ENCODE data around the gene TMEM161A.
A peak's percentile ranks its signal among the peaks of the same experiment; 100 is the strongest.
"Not testable (repeated sequence)": the region's sequence is repeated elsewhere in the genome, so short reads cannot be mapped to it uniquely, and the experiment has no call there.

Gene TMEM161A

DNA sequence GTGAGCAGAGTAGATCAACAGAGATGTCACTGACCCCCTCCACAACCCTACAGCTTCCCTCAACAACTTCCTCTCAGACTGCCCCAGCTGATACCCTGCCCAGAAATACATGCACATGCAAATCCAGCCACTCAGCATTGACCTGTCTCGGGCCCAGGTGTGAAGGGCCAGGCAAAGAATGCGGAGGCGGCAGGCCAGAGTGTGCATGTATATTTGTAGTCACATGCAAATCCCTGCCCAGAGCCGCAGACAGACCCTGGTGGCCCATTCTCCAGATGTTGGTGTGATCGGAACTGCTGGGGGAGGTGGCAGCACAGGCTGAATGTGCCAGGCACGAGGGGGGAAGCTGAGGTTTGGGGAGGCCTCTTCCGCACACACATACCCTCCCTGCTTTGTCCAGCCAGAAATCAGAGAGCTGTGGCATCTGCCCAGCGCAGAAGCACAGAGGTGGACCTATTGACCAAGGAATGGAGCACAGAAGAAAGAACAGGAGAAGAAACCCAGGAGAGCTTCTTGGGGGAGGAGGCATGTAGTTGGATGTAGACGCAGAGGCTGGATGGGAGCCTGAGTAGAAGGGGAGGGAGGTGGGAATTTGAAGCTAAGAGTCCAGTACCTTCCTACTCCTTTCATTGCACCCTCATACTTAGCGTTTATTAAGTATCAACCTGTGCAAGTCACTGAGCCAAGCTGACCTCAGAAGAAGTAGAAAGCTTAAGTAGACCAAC is 17.4 kb upstream of the TMEM161A start:
- DNase-seq: no peak

DNA sequence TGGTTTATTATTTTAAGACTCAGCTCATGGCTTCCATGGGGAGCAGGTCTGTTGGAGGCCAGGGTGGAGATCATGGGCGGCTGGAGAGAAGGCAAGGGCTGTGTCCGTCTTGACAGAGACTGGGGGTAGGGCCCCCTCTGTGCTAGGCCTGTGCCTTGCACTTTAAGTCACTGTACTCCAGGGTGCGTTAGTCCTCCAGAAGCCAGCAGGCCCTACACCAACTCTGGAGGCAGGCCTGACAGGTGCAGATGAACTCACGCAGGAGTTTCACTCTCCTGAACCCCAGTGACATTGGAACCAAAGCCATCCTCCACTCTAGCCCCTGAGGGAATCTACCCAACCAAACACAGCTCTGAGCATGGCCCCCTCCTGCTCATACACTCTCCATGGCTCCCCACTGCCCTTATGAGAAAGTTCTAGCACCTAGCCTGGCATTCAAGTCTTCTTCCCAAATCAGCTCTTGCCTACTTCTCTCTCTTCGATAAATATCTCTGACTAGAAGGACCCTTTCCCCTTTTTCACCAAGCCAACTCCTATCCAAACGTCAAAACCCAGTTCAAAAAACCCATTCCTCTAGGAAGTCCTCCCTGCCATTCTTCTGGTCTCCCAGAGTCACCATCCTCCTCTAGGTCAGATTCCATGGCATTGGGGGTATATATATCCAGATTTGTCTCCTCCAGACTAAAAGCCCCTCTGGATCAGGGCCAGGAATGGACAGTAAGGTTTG is 16.7 kb upstream of the TMEM161A start:
- no peak for DNase-seq

DNA sequence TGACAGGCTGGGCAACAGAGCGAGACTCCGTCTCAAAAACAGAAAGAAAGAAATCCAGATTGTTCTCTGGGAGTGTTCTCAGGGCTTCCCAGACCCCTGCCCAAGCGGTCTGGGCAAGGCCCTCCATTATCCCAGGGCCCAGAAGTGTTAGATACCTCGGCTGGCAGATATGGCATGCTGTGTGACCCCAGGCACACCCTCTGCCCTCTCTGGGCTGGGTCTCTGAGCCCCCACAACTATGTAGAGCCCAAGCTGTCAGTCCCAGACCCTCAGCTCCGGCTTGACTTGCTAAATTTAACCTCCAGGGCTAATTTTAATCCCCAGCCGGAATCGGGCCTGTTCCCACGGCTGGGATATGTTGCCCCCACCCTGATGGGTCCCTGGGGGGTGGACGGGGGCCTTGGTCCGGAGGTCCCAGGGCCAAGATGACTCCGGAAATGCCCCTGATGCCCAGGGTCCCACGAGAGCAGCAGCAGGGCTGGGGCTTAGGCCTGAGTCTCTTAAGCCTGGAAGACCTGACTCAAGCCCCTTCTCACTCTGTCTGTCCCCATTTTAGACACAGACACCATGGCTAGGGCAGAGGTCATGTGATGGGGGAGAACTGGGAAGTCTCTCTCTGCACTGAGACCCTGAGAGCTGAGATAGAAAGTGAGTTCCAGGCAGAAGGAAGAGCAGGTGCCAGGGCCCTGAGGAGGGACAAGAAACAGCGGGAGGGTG is 14.5 kb upstream of the TMEM161A start:
- no peak for DNase-seq

DNA sequence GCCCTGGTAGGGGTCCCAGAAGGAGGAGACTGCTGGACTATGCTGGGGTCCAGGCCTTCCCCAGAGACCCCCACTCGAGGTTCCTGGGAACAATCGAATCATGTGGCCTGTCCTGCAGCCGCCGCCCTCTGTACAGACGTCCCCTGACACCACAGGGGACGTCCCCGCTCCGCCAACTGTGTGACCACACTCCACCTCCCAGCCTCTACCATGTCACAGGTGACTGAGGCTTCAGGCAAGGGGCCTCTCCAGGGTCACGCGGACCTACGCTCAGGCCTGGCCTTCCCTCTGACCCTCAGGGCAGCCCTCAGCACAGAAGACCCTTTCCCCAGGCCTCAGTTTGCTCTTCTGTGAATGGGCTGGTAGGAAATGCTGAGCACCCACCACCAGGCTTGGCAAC is 13.1 kb upstream of the TMEM161A start:
- no peak for DNase-seq

DNA sequence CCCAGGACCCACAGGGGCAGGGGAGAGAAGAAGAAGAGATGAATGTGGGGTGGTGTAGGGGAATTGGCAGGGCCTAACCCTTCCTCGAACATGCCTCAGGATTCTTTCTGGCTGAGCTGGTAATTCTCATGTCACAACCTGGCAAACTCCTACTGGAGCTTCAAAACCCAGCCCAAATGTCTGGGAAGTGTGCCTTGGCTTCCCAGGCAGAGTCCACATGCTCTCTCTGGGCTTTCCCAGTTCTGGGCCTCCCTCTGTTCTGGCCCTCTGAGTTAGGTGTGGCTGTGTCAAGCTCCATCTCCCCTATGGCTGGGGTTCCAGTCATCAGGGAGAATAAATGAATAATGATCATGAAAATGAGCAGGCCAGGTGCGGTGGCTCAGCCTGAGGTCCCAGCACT is 11.2 kb upstream of the TMEM161A start:
- no peak for DNase-seq

DNA sequence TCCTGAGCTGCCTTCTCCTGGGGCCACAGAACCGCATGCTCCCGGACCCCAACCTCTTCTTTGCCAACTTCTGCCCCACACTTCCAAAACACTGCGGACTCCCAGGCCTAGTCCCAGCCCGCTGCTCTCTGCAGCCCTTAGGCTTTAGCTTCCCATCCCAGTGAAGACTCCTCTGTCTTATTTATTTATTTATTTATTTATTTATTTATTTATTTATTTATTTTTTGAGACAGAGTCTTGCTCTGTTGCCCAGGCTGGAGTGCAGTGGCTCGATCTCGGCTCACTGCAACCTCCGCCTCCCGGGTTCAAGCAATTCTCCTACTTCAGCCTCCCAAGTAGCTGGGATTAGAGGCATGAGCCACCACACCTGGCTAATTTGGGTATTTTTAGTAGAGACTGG is 10.2 kb upstream of the TMEM161A start:
- not testable (repeated sequence) for DNase-seq

DNA sequence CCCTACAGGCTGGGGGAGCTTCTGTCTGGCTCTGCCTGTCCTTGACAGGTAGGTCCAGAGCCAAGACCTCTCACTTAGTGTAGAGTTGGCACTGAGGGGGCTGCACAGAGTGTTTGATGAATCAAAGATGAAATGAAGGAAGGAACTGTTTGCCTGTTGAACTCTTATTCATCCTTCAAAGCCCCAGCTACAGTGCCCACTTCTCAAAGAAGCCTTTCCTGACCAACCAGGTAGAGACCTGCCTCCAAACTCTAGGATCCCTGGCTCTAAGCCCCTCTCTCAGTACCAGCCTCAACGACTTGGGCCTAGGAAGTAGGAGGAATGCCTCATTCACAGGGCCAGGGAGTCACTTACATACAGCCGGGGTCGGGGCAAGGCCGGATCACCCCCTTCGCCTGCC is 9.1 kb upstream of the TMEM161A start:
- DNase-seq: no peak

DNA sequence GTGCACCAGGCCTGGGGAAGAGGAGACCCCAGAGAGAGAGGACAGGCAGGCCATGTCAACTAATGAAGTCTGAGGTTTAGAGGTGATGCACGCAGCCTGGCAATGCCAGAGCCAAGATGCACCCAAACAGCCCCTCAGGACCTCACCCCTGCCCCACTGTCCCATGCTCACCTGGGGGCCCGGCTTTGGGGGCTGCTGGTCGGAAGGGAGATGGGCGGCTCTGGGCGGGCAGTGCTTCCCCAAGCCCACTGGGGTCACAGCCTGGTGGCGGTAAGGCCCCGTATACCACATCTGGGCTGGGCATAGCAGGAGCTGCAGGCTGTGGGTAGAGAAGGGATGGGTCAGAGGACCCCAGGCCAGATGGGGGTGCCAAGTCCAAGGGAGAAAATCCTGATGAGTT is 8.6 kb upstream of the TMEM161A start:
- no peak for DNase-seq

DNA sequence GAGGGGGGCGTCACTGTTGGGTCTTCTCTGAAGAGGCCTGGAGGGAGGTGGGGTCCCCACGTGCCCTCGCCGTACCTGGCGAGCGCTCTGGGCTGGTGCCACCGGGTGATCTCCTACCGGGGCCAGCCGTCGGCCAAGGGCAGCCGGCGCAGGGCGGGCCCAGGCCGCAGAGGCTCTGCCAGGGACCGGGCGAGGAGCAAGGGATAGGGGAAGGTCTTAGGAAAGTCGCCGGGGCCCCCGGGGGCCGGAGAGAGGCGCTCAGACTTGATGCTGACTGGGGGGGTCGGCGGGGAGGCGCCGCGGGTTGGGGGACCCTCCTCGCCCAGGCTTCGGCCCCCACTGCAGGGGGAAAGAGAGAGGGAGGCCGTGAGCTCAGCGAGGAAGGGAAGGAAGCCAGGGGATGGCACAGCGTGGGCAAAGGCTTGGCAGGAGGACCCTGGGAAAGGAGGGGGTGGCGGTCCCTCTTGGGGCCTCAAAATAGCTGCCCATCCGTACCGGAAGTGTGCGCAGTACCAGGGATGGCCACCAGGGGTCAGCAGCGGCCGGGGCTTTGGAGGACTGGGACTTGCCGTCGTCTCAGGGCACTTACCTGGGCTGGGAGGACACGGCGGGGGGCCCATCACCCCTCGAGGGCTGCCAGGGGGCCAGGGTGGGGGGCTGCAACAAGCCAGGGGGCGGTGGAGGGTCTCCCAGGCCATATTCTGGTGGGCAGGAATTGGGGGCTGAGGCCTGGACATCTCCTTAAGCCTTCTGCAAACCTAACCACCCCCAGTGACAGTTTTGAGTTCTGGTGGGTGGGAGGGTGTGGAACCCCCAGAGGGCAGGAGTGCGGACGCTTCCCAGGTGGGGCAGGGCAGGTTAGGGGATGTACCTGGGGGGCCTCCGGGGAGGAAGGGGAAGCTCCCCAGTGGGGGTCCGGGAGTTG is 7.7 kb upstream of the TMEM161A start:
- peak; percentile 70 to 91 (median 80) for DNase-seq

DNA sequence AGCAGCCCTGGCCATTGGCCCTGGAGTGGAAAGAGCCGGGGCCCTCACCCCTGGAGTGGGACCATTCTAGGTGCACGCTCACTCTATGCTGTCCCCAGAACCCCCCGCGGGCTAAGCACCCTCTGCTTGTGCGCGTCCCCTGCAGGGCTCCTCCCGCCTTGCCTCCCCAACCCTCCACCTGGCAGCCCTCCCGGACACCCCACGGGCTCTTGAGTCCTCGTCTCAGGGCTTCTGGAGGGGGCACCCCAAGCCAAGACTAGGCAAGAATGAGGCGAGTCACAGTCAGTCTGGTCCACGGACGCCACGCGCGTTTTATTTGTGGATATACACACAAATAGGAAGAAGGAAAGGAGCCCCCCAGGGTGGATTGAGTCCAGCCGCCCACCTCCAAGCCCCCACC is 7.0 kb upstream of the TMEM161A start:
- no peak for DNase-seq

DNA sequence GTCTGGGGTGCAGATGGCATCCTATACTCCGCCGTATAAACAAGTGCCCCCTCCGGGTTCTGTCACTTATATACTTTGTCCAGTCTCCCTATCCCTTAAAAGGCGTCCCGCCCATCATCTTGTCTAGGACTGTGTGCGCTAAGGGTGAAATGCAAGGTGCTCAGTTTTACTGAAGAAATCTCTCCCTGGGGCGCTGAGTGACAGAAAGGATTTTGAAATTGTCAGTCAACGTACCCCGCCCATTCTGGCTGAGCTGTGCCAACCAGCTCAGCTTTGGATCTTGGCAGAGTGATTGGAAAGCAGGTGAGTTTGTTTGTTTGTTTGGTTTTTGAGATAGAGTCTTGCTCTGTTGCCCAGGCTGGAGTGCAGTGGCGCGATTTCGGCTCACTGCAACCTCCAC is 4.1 kb upstream of the TMEM161A start:
- DNase-seq: no peak

DNA sequence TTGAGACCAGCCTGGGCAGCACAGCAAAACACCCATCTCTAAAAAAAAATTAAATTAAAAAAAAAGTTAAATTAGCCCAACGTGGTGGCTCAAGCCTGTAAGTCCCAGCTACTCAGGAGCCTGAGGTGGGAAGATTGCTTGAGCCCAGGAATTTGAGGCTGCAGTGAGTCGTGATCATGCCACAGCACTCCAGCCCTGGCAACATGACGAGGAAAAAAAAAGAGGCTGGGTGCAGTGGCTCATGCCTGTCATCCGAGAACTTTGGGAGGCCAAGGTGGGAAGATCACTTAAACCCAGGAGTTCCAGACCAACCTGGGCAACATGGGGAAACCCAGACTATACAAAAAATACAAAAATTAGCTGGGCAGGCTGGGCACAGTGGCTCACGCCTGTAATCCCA is 2.2 kb upstream of the TMEM161A start:
- DNase-seq: no peak

DNA sequence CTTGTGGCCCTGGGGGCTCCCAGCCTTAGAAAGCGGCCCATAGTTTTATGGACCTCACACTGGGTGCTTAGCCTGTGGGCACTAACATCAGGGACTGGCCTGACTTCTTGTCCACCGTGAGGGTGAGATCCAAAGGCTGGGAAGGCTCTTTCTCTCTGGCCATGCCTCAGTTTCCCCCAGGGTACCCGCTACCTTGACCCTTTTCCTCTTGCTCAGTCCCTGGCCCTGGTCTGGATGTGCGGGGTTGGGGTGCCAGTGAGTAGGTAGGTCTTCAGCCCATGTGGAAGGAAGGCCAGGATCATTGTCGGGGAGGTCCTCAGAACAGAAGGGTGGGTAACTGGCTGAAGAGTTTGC is 1.6 kb upstream of the TMEM161A start:
- no peak for DNase-seq

DNA sequence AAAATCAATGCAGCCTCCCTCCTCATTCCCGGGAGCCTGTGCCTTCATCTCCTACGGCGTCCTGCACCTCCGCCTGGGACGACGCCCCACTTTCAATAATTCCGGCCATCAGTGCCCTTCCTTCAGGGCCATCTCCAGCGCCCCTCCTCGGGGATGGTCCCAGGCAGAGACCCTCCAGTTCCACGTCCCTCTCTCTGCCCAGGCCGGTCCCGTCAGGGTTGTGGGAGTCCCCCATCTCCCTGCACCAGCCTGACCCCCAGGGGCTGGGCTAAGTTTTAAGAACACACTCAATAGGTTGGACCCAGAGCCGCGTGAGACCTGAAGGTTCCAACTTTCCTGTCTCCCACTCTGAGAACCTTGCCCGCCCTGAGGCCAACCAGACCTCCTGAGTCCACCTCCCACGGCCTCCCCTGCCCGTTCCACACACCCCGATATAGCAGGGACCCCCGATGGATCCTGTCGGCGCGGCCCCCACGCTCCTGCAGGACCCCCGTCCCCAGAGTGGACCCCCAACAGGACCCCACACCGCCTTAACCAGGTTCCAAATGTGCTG is 646 bp downstream of the TMEM161A start:
- DNase-seq: no peak

DNA sequence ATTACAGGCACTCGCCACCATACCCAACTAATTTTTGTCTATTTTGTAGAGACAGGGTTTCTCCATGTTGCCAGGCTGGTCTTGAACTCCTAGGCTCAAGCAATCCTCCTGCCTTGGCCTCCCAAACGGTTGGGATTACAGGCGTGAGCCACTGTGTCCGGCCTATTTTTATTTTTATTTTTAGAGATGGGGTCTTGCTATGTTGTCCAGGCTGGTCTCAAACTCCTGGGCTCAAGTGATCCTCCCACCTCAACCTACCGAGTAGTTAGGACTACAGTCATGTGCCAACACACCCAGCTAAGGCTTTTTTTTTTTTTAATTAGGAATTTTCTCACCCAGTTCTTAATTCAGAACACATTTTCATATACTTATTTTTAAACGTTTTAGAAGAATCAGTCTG is 2.6 kb downstream of the TMEM161A start:
- DNase-seq: not testable (repeated sequence)

DNA sequence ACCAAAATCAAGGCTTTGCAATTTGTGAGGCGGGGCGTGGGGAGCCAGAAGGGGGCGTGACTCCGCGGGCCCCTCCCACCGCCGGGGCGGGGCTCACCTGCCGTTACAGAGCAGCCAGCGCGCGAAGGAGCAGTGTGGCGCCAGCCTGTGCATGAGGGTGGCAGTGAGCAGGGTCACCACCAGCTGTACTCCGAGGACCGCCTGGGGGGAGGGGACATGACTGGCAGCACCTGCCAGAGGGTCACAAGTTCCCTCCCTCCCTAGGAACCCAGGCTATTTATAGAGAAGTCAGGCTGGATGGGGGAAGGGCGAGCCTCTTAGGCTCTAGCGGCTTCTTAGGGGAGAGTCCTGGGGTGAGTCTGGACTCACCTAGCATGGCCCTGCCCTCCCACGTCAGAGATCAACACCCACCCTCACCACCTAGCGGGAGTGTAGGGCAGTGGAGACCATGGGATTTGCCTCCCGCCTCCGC is 3.6 kb downstream of the TMEM161A start:
- DNase-seq: peak in 2 of 4 experiments; percentile 9 to 27

DNA sequence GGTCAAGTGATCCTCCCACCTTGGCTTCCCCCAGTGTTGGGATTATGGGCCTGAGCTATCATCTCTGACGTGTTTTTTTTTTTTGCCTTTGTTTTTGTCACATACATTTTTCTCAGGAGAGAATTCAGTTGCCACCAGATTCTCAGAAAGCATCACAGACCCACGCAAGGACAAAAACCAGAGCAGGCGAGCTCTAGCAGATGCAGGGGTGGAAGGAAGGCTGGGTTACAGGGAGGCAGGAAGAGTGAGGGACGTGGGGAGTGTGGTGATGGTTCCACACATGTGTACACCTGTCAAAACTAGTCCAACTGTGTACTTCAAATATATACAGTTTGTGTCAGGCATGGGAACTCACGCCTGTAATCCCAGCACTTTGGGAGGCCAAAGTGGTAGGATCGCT is 4.3 kb downstream of the TMEM161A start:
- no peak for DNase-seq

DNA sequence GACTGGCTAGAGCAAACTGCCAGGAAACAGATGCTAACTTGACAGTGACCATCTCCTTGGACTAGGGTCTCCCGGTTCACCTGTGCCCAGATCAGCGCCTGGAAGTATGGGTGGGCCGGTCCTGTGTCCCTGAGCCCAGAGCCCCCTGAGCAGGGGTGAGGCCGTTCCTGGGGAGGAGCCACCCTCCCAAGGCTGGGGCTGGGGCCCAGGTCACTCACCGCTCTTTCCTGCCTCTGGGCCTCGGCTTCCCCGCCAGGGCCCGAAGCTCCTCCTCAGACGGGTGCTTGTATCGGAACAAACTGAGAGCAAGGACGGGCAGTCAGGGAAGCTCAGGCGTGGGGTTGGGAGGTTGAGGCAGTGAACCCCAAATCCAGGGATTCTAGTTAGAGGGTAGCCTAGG is 5.4 kb downstream of the TMEM161A start:
- DNase-seq: no peak

DNA sequence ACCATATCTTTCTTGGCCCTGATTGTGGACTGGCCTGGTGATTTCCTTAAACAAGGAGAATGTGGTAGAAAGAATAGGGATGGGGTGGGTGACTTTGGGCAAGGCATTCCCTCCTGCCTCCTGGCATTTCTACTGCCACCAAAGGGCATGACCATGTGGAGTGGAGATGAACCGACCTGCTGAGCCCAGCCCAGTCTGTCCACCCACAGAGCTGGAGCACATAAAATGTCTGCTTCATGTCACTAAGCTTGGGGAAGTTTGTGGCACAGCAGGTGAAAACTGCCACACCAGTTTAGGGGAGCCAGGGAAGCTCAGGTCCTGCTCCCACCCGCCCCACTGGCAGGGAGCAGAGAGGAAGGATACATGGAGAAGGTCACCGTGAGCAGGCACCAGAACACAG is 6.3 kb downstream of the TMEM161A start:
- DNase-seq: no peak

DNA sequence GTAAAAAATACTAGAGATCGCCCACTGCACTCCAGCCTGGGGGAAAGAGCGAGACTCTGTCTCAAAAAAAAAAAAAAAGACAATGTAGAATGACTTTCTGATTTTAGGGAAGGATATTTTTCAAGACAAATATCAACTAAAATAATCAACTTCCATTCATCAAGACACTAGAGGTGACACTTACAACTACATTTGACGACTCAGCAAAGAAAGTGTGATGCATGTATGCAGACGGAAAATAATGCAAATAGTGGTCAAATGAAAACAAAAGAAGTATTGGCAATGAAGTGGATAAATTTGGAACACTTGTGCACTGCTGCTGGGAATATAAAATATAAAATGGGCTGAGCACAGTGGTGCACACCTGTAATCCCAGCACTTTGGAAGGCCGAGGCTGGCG is 12.2 kb downstream of the TMEM161A start:
- DNase-seq: no peak

DNA sequence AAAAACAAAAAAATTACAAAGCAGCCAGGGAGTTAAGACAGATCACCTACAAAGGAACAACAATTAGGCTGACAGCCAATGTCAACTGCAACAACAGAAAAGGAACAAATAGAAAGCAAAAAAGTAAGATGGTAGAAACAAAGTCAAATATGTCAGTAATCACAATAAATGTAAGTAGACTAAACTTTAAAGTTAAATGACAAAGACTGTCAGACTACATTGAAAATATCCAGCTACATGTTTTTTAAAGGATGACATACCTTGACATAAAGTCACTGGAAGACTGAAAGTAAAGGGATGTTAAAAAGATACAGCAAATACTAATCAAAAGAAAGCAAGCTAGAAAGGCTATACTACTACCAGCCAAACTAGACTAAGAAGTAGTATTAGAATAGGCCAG is 14.9 kb downstream of the TMEM161A start:
- no peak for DNase-seq

DNA sequence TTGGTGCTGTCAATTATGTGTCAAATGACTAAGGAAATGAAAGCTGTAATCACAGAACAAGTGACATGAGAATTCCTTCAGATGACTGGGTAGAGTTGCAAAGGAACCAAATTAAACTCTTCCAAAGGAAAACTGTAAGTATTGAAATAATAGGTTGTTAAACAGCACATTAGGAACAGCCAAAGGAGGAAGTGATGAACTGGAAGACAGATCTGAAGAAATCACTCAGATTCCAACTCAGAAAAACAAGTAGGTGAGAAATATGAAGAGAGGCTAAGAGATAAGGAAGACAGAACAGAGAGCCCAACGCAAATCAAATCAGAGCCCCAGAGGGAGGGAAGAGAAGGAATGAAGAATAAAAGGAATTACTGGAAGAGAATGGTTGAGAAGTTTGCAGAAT is 15.4 kb downstream of the TMEM161A start:
- peak in 1 of 4 experiments; percentile 7 for DNase-seq

Measured in suppressor macrophage (primary cell).